Suprapubic skin (tissue), 4 donors: ENCODE results near the gene ESRRB. TPM values are rescaled to one million over a fixed set of nuclear protein-coding genes. Genes with fewer than 3 reads are reported as not detected.

ENCODE experiments used
- total RNA-seq, 4 donors: library from RNA; depleted of rRNA; stranded (reverse); fragments of >200 nt; gene quantifications; one replicate each; pipeline ENCODE4 v1.1.0, GENCODE V29; 2016

The ESRRB gene
- total RNA-seq, 4 donors from 2014 or later: 0.38 TPM; not detected in 3

Other genes with a start within 250 kb of the ESRRB start
- gene GPATCH2L, start 224.2 kb upstream of the ESRRB start, total RNA-seq: 10 to 100 TPM; 27.6 to 69.9 (median 43.0) TPM